Ectodermal cell (in vitro differentiated cells): Measurements from ENCODE around the gene KCNIP3.

Experiments used
- H3K27ac ChIP-seq: 2 replicates; pipeline ENCODE4 v1.7.0; 2013; ENCODE audit warnings: mild to moderate bottlenecking, low read depth, low read length; ENCODE audit not compliant: insufficient read depth, poor library complexity, severe bottlenecking
- H3K27me3 ChIP-seq: 2 replicates; pipeline ENCODE4 v1.7.0; 2013; ENCODE audit warnings: mild to moderate bottlenecking, low read length; ENCODE audit not compliant: insufficient read depth, control insufficient read depth, poor library complexity, severe bottlenecking
- H3K36me3 ChIP-seq: one replicate; pipeline ENCODE4 v1.7.0; 2013; ENCODE audit warnings: low read length; ENCODE audit not compliant: control insufficient read depth, insufficient read depth
- H3K4me1 ChIP-seq: one replicate; pipeline ENCODE4 v1.7.0; 2013; ENCODE audit warnings: low read length; ENCODE audit not compliant: control insufficient read depth, insufficient read depth
- H3K4me3 ChIP-seq: 2 replicates; pipeline ENCODE4 v1.7.0; 2013; ENCODE audit warnings: low read depth, low read length, control low read depth; ENCODE audit not compliant: insufficient read depth
- H3K9me3 ChIP-seq: 2 replicates; pipeline ENCODE4 v1.7.0; 2013; ENCODE audit warnings: mild to moderate bottlenecking, low read length, moderate library complexity; ENCODE audit not compliant: control insufficient read depth
- WGBS, 2 experiments: methylation state at CpG; one replicate each; pipeline ENCODE4 v1.1.7; 2013; ENCODE audit warnings: missing lambda C conversion rate in 2 of 2; 5-methylcytosine and 5-hydroxymethylcytosine counted together

KCNIP3 gene

GRCh38 chr2:95295376-95295775, 1.8 kb upstream of the KCNIP3 start:
- H3K36me3 ChIP-seq = no peaks in the 10 kb centered on the region

DNA sequence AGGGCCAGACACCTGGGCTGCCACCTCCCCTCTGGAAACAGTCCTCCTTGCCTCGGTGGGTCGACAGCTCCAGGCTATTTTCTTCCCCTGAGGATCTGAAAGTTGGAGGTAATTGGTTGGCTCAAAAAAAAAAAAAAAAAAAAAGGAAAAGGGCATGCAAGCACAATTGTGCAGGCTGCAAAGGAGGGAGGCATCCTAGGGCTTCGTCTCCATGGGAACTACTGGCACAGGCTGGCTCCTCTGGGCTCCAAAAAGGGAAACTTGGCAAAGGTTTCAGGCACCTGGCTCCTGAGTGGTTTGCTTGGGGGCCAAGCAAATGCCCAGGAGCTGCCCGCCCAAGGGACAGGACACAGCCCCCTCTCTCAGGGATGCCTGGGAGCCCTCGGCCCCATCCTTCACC, 1.1 kb upstream of the KCNIP3 start:
- Histone ChIP-seq H3K36me3 (no peaks in the 10 kb centered on the region), H3K27ac (no peak overlapping the region), H3K4me3 (no peak overlapping the region), H3K27me3 (no peaks in the 10 kb centered on the region), H3K9me3 (no peaks in the 10 kb centered on the region), H3K4me1 (peaks cover 19% of the 10 kb centered on the region)
- whole genome bisulfite sequencing, 2 experiments = 58 to 73% methylated on average over 4 to 5 of the region's 5 CpGs

More at GRCh38 chr2:95295376-95295775, 1.8 kb upstream of the KCNIP3 start:
- no peak overlapping the region for H3K27ac ChIP-seq
- 93 to 96% methylated on average over 6 of the region's 6 CpGs for WGBS, 2 experiments
- H3K4me3 ChIP-seq = no peak overlapping the region
- peaks cover 19% of the 10 kb centered on the region for H3K4me1 ChIP-seq
- H3K27me3 ChIP-seq = no peaks in the 10 kb centered on the region
- no peaks in the 10 kb centered on the region for H3K9me3 ChIP-seq

DNA sequence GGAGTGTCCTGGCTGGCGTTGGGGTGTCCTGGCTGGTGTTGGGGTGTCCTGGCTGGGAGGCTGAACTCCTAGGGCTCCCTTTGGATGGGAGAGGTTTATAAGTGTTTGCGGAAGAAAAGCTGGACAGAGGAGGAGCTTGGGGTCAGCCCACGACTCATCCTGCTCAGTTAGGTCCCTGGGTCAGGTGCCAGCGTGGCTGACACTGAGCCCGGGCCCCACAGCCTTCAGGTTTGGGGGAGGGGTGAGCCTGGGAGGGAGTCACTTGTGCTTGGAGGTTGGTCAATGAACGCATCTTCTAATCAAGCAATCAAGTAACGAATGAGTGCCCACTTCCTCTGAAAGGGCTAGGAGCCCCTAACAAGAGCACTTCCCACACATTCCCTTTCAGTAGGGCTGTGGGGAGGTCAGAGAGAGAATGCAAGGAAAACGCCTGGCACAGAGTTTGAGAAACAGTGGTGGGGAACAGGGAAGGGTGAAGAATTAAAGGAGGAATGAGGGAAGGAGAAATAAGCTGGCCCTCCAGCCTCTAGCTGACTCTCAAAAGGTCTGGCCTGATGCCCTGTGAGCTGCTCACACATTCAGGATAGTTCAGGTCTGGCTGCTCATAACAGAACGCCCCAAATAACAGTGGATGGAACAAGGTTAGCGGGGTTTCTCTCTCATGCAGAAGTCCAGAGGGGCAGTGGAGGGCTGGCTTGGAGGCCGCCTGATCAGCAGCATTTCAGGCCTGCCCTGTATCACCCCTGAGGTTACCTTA, 670 bp downstream of the KCNIP3 start:
- 74 to 79% methylated on average over 9 to 11 of the region's 11 CpGs for WGBS, 2 experiments
- H3K4me1 ChIP-seq = peaks cover 19% of the 10 kb centered on the region
- H3K4me3 ChIP-seq = peak overlapping the region; percentile 4
- H3K27ac ChIP-seq = no peak overlapping the region
- H3K36me3 ChIP-seq = no peaks in the 10 kb centered on the region
- H3K27me3 ChIP-seq = no peaks in the 10 kb centered on the region
- H3K9me3 ChIP-seq = no peaks in the 10 kb centered on the region

- H3K4me1 ChIP-seq = peaks cover 19% of the 10 kb centered on the region
- H3K27ac ChIP-seq = no peak overlapping the region
- H3K9me3 ChIP-seq = no peaks in the 10 kb centered on the region
- 91 to 95% methylated on average over 9 of the region's 9 CpGs for WGBS, 2 experiments
- H3K27me3 ChIP-seq = no peaks in the 10 kb centered on the region
- no peak overlapping the region for H3K4me3 ChIP-seq
- H3K36me3 ChIP-seq = no peaks in the 10 kb centered on the region
These were observed 1.5 kb downstream of the KCNIP3 start for GRCh38 chr2:95298486-95299111.

DNA sequence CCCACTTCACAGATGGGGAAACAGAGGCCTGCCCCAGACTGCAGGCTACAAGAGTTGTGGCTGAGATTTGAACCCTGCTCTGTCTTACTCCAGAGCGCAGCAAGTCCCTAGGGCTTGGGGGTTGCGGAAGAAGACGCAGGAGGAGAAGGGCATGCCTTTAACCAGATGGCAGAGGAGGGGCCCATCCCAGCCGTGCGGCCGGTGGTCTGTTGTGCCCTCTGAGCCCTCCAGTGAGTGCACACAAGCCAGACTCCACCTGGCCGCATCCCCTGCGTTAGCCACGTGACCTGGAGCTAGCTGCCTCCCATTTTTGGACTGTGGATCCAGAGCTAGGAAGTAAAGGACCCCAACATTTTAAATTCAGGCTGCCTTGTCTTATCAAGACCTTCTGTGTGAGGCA, 2.8 kb downstream of the KCNIP3 start:
- H3K36me3 ChIP-seq = no peaks in the 10 kb centered on the region
- no peaks in the 10 kb centered on the region for H3K9me3 ChIP-seq
- no peak overlapping the region for H3K27ac ChIP-seq
- WGBS, 2 experiments = 93 to 94% methylated on average over 9 of the region's 9 CpGs
- H3K4me3 ChIP-seq = no peak overlapping the region
- H3K4me1 ChIP-seq = peaks cover 19% of the 10 kb centered on the region
- no peaks in the 10 kb centered on the region for H3K27me3 ChIP-seq

DNA sequence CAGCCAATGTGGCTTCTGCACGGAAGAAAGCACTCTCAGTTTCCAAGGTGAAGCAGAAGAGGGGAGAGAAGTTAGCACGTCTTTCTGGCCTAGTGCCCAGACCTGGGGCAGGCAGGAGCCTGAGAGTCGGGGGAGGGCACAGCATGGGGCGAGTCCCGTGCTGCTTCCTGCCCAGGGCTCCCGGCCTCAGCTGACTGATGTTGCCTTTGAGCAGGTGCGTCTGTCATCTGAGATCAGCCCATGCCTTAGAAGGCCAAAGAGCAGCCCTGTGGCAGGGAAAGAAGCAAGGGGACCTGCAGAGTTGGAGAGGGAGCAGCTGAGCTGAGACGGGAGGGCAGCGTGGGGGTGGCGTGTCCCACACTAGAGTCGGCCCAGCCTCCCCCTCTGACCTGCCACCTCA, 3.3 kb downstream of the KCNIP3 start:
- no peak overlapping the region for H3K27ac ChIP-seq
- no peaks in the 10 kb centered on the region for H3K9me3 ChIP-seq
- 68 to 69% methylated on average over 11 of the region's 11 CpGs for WGBS, 2 experiments
- no peaks in the 10 kb centered on the region for H3K36me3 ChIP-seq
- H3K4me3 ChIP-seq = no peak overlapping the region
- H3K27me3 ChIP-seq = no peaks in the 10 kb centered on the region
- peaks cover 19% of the 10 kb centered on the region for H3K4me1 ChIP-seq

GRCh38 chr2:95301186-95301585, 4.0 kb downstream of the KCNIP3 start:
- no peaks in the 10 kb centered on the region for H3K36me3 ChIP-seq
- WGBS, 2 experiments = 95% methylated on average over 4 of the region's 4 CpGs
- H3K9me3 ChIP-seq = no peaks in the 10 kb centered on the region
- no peak overlapping the region for H3K4me3 ChIP-seq
- H3K27ac ChIP-seq = no peak overlapping the region
- H3K4me1 ChIP-seq = peaks cover 15% of the 10 kb centered on the region
- no peaks in the 10 kb centered on the region for H3K27me3 ChIP-seq

GRCh38 chr2:95301876-95302641, 4.9 kb downstream of the KCNIP3 start:
- Histone ChIP-seq H3K4me1 (peaks cover 15% of the 10 kb centered on the region), H3K27me3 (no peaks in the 10 kb centered on the region), H3K36me3 (no peaks in the 10 kb centered on the region), H3K27ac (no peak overlapping the region), H3K9me3 (no peaks in the 10 kb centered on the region), H3K4me3 (no peak overlapping the region)
- WGBS, 2 experiments = 88 to 90% methylated on average over 17 of the region's 17 CpGs

DNA sequence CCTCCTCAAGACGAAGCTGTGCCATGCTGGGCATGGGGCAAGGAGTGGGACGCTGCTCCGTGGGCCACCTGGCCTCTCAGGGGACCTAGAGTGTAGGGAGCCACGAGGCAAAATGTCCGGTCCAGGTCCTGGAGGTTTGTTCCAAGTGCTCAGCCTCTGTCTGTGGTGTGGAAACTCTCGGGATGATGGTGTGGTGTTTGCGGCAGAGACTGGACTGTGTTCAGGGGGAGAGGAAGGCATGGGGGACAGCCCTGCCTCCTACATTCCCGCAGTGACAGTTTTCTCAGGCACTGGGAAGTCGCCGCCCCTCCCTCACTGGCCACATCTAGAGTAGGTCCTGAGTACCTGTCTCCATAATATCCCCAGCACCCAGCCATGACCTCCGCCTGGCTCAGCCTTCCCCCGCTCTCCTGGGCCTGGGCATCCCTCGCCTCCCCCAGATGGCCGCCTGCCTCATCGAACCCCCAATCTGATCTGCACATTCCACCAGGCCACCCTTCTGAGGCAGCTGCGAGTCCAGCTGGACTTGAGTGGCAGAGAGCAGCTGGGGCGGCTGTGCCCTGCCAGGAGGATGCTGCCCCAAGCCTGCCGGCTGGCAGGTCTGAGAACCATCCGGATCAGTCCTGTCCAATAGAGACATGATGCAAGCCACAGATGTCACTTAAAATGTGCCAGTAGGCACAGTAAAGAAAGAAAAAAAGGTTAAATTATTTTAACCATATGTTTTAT, 6.2 kb downstream of the KCNIP3 start:
- no peaks in the 10 kb centered on the region for H3K36me3 ChIP-seq
- H3K9me3 ChIP-seq = no peaks in the 10 kb centered on the region
- no peak overlapping the region for H3K27ac ChIP-seq
- H3K4me1 ChIP-seq = peaks cover 9% of the 10 kb centered on the region
- no peaks in the 10 kb centered on the region for H3K27me3 ChIP-seq
- H3K4me3 ChIP-seq = no peak overlapping the region
- WGBS, 2 experiments = 93 to 96% methylated on average over 19 of the region's 19 CpGs
